Measurements from ENCODE around the gene DDX4. TPM values are rescaled to one million over a fixed set of nuclear protein-coding genes. Genes with fewer than 3 reads are reported as not detected.

DDX4 gene
- total and polyA plus RNA-seq, 8 donors: not detected

DNA sequence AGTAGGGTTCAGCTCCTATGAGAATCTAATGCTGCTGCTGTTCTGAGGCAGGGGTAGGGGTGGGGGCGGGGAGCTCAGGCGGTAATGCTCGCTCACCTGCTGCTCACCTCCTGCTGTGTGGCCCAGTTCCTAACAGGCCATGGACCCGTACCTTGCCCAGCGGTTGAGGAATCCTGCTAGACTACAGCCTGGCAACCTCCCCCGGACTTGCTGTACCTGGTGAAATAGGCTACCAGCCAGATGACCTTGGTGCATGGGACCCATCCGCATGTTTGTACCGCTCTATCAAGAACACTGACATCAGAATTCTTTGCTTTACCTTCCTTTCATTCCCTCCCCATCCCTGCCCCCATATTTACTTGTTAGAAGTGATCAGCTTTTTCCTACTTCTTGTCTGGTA, 128.6 kb downstream of the DDX4 start:
- Histone ChIP-seq H3K27me3 (no peaks in the 10 kb centered on the region), H3K27ac (no peak overlapping the region), H3K4me3 (no peak overlapping the region), H3K9me3 (no peaks in the 10 kb centered on the region), H3K4me1 (peaks cover 0 to 14% (median 5%) of the 10 kb centered on the region in 4 donors), H3K36me3 (no peaks in the 10 kb centered on the region)
- TF ChIP-seq, protein P1, sequence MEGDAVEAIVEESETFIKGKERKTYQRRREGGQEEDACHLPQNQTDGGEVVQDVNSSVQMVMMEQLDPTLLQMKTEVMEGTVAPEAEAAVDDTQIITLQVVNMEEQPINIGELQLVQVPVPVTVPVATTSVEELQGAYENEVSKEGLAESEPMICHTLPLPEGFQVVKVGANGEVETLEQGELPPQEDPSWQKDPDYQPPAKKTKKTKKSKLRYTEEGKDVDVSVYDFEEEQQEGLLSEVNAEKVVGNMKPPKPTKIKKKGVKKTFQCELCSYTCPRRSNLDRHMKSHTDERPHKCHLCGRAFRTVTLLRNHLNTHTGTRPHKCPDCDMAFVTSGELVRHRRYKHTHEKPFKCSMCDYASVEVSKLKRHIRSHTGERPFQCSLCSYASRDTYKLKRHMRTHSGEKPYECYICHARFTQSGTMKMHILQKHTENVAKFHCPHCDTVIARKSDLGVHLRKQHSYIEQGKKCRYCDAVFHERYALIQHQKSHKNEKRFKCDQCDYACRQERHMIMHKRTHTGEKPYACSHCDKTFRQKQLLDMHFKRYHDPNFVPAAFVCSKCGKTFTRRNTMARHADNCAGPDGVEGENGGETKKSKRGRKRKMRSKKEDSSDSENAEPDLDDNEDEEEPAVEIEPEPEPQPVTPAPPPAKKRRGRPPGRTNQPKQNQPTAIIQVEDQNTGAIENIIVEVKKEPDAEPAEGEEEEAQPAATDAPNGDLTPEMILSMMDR (IDR thresholded peaks at IDR 0.05): no peak
- no peak for TF ChIP-seq POLR2AphosphoS5 (IDR thresholded peaks at IDR 0.05)
- no peak for TF ChIP-seq POLR2A (IDR thresholded peaks at IDR 0.05)
- no peak for TF ChIP-seq EP300 (IDR thresholded peaks at IDR 0.05)
- intact Hi-C loops (cut with DNase I; ENCODE audit: low total_unique reads): no loop called here
- WGBS, 5 donors: 88 to 94% (median 90%) methylated on average over 8 of the region's 8 CpGs
- DNase-seq: no peak

Small RNA genes lying within 50 kb of the gene (small RNA-seq; reads per million reads assigned to genes)
- gene AC016632.1 (0 reads per million in 4 donors), gene RNA5SP183 (0 reads per million in 4 donors)

Other genes starting within 250 kb of the DDX4 start
- gene PLPP1, start 203.1 kb upstream of the DDX4 start, total RNA-seq: 100 to 1,000 TPM in 3 of 5 donors, 10 to 100 TPM in 2; 63.6 to 592 (median 175) TPM
- gene PLPP1, start 203.1 kb upstream of the DDX4 start, polyA plus RNA-seq: 10 to 100 TPM; 29.5 to 48.7 (median 32.4) TPM
- 100 to 1,000 TPM in 2 of 5 donors, 10 to 100 TPM in 2, 1 to 10 TPM in 1; 4.1 to 120 (median 61.0) TPM for gene SLC38A9, start 25.7 kb upstream of the DDX4 start, total RNA-seq
- 1 to 10 TPM; 3.7 to 5.5 (median 4.9) TPM for gene SLC38A9, start 25.7 kb upstream of the DDX4 start, polyA plus RNA-seq
- gene IL31RA, start 113.3 kb downstream of the DDX4 start, total RNA-seq: 1 to 10 TPM in 1 of 5 donors, under 1 TPM in 1, not detected in 3; 0.18 to 1.3 TPM
- gene IL31RA, start 113.3 kb downstream of the DDX4 start, polyA plus RNA-seq: not detected